Cardiac muscle cell (in vitro differentiated cells and primary cell): ENCODE measurements around the gene RASGRF2. TPM values are rescaled to one million over a fixed set of nuclear protein-coding genes. Genes with fewer than 3 reads are reported as not detected.

Experiments
- DNase-seq, 2 donors: peaks; one replicate each; pipeline versions ENCODE4 v3.0.0 to v3.0.0-alpha.2; 2010 to 2017; ENCODE audit warnings: low read depth in 1 of 2, low spot score in 1 of 2
- H3K27ac ChIP-seq: fragments of 200-600 bp; sonication (generic); 2 replicates; pipeline ENCODE4 v1.5.1; 2016
- H3K27me3 ChIP-seq: fragments of 200-600 bp; sonication (generic); 2 replicates; pipeline ENCODE4 v1.6.0; 2016; ENCODE audit warnings: control low read depth
- H3K36me3 ChIP-seq: fragments of 200-600 bp; sonication (generic); 2 replicates; pipeline ENCODE4 v1.5.1; 2016; ENCODE audit warnings: control low read depth
- H3K4me1 ChIP-seq: fragments of 200-600 bp; sonication (generic); 2 replicates; pipeline ENCODE4 v1.8.1; 2017; ENCODE audit warnings: low read depth, mild to moderate bottlenecking, mixed run types
- H3K4me3 ChIP-seq: fragments of 200-600 bp; sonication (generic); 2 replicates; pipeline ENCODE4 v1.5.1; 2016; ENCODE audit warnings: mild to moderate bottlenecking
- H3K9me3 ChIP-seq: fragments of 200-600 bp; sonication (generic); 2 replicates; pipeline ENCODE4 v1.5.1; 2017; ENCODE audit warnings: low read depth, mild to moderate bottlenecking, control low read depth
- polyA plus RNA-seq: library from polyadenylated mRNA; unstranded; fragments of >200 nt; fragmentation: Nextera tagmentation; extraction: Ambion mirVana; gene quantifications from 2 replicates; pipeline ENCODE4 v1.2.1, GENCODE V29; 2016
- total RNA-seq: library from RNA; depleted of rRNA; stranded (reverse); fragments of >200 nt; gene quantifications from 2 replicates; pipeline ENCODE4 v1.2.3, GENCODE V29; 2016
- TF ChIP-seq, protein P1 (sequence below): IDR thresholded peaks from 2 replicates; pipeline ENCODE4 v1.5.1; 2012; ENCODE audit warnings: low read depth, mild to moderate bottlenecking, low read length

RASGRF2 gene
- total and polyA plus RNA-seq, 2 experiments from 2014 or later, result 0.06 to 0.33 TPM

- TF ChIP-seq, protein P1, sequence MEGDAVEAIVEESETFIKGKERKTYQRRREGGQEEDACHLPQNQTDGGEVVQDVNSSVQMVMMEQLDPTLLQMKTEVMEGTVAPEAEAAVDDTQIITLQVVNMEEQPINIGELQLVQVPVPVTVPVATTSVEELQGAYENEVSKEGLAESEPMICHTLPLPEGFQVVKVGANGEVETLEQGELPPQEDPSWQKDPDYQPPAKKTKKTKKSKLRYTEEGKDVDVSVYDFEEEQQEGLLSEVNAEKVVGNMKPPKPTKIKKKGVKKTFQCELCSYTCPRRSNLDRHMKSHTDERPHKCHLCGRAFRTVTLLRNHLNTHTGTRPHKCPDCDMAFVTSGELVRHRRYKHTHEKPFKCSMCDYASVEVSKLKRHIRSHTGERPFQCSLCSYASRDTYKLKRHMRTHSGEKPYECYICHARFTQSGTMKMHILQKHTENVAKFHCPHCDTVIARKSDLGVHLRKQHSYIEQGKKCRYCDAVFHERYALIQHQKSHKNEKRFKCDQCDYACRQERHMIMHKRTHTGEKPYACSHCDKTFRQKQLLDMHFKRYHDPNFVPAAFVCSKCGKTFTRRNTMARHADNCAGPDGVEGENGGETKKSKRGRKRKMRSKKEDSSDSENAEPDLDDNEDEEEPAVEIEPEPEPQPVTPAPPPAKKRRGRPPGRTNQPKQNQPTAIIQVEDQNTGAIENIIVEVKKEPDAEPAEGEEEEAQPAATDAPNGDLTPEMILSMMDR, result no peak
These were observed 6.6 kb upstream of the RASGRF2 start for GRCh38 chr5:80953587-80953986.

GRCh38 chr5:80955082-80955590, 5.0 kb upstream of the RASGRF2 start:
- Histone ChIP-seq H3K27me3 (peaks cover 60% of the 10 kb centered on the region), H3K4me1 (no peaks in the 10 kb centered on the region), H3K9me3 (no peaks in the 10 kb centered on the region), H3K36me3 (no peaks in the 10 kb centered on the region), H3K27ac (no peak overlapping the region), H3K4me3 (no peak overlapping the region)
- no peak for DNase-seq
- TF ChIP-seq, protein P1, result no peak

More at GRCh38 chr5:80953587-80953986, 6.6 kb upstream of the RASGRF2 start:
- Histone ChIP-seq H3K27ac (no peak overlapping the region), H3K4me1 (no peaks in the 10 kb centered on the region), H3K4me3 (no peak overlapping the region), H3K36me3 (no peaks in the 10 kb centered on the region), H3K27me3 (peaks cover 44% of the 10 kb centered on the region), H3K9me3 (no peaks in the 10 kb centered on the region)
- DNase-seq, result no peak

- peaks cover 71% of the 10 kb centered on the region for H3K27me3 ChIP-seq
- no peaks in the 10 kb centered on the region for H3K36me3 ChIP-seq
- no peak for DNase-seq
- no peak overlapping the region for H3K27ac ChIP-seq
- no peak overlapping the region for H3K4me3 ChIP-seq
- TF ChIP-seq, protein P1, result no peak
- no peaks in the 10 kb centered on the region for H3K9me3 ChIP-seq
- no peaks in the 10 kb centered on the region for H3K4me1 ChIP-seq
These were observed 3.9 kb upstream of the RASGRF2 start for GRCh38 chr5:80956272-80956671.

GRCh38 chr5:80957031-80957761, 3.0 kb upstream of the RASGRF2 start:
- Histone ChIP-seq H3K4me3 (no peak overlapping the region), H3K36me3 (no peaks in the 10 kb centered on the region), H3K27me3 (peaks cover 80% of the 10 kb centered on the region), H3K27ac (no peak overlapping the region), H3K9me3 (no peaks in the 10 kb centered on the region), H3K4me1 (no peaks in the 10 kb centered on the region)
- no peak for DNase-seq
- TF ChIP-seq, protein P1, result no peak

GRCh38 chr5:80958616-80959015, 1.5 kb upstream of the RASGRF2 start:
- no peak for DNase-seq
- H3K36me3 ChIP-seq, result no peaks in the 10 kb centered on the region
- H3K9me3 ChIP-seq, result no peaks in the 10 kb centered on the region
- no peaks in the 10 kb centered on the region for H3K4me1 ChIP-seq
- H3K4me3 ChIP-seq, result no peak overlapping the region
- TF ChIP-seq, protein P1, result no peak
- H3K27ac ChIP-seq, result no peak overlapping the region
- peaks cover 89% of the 10 kb centered on the region for H3K27me3 ChIP-seq
